ENCODE results near the gene SHC2. TPM values are rescaled to one million over a fixed set of nuclear protein-coding genes. Genes with fewer than 3 reads are reported as not detected.
"Not testable (repeated sequence)": the region's sequence is repeated elsewhere in the genome, so short reads cannot be mapped to it uniquely, and the experiment has no call there.

SHC2 gene
- total and polyA plus RNA-seq, 4 donors: 11.2 to 23.1 (median 14.5) TPM

DNA sequence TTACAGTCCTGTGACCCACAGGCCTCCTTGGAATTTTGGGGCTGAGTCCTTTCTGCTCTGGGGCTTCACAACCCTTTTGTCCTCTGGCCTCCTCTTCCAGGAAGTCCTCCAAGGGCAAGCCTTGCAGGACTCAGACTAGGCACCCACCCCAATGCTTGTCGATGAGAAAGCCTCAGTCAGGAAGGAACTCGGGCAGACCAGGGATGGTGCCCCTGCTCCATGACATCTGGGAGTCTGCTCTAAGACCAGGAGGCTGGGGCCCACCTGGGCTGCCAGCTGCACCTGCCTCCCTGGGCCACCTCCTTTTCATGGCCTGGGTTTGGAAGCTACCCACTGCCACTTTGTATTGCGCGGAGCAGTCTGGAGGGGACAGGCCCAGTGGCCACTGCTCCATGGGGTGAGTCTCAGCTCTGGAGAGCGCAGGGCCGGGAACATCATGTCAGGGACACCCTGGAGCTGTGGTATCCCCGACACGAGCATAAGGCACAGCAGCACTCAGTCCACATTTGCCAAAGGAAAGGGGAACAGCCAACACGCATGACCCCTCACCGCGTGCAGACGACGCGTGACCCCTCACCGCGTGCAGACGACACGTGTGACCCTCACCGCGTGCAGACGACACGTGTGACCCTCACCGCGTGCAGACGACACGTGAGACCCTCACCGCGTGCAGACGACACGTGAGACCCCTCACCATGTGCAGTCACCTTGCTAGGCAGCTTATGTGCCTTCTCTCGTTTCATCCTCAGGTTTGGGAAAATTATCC, 62.7 kb downstream of the SHC2 start:
- ATAC-seq (ENCODE audit: insufficient read depth, low FRiP score) (no peak), DNase-seq (no peak)
- no peak overlapping the region for H3K4me3 ChIP-seq
- H3K27ac ChIP-seq (ENCODE audit: low read depth in 1 of 2, low read length in 1 of 2): no peak overlapping the region
- no peaks in the 10 kb centered on the region for H3K36me3 ChIP-seq (ENCODE audit: control insufficient read depth in 4 of 4, insufficient read depth in 4 of 4, low read length in 4 of 4)
- 92 to 93% methylated on average over 31 of the region's 31 CpGs for WGBS, 2 donors
- H3K9ac ChIP-seq (ENCODE audit: insufficient read depth in 1 of 2, low read length in 2 of 2): no peak overlapping the region
- H3K9me3 ChIP-seq (ENCODE audit: control insufficient read depth in 4 of 4, insufficient read depth in 3 of 4, low read length in 3 of 4): peaks cover 0 to 6% (median 2%) of the 10 kb centered on the region in 4 donors
- H3K4me1 ChIP-seq (ENCODE audit: control insufficient read depth in 5 of 5, insufficient read depth in 5 of 5, low read length in 5 of 5): no peaks in the 10 kb centered on the region
- H3K27me3 ChIP-seq (ENCODE audit: control insufficient read depth in 3 of 3, insufficient read depth in 3 of 3, low read length in 2 of 3): peaks cover 0 to 1% (median 0%) of the 10 kb centered on the region in 3 donors
- TF ChIP-seq, protein P1, sequence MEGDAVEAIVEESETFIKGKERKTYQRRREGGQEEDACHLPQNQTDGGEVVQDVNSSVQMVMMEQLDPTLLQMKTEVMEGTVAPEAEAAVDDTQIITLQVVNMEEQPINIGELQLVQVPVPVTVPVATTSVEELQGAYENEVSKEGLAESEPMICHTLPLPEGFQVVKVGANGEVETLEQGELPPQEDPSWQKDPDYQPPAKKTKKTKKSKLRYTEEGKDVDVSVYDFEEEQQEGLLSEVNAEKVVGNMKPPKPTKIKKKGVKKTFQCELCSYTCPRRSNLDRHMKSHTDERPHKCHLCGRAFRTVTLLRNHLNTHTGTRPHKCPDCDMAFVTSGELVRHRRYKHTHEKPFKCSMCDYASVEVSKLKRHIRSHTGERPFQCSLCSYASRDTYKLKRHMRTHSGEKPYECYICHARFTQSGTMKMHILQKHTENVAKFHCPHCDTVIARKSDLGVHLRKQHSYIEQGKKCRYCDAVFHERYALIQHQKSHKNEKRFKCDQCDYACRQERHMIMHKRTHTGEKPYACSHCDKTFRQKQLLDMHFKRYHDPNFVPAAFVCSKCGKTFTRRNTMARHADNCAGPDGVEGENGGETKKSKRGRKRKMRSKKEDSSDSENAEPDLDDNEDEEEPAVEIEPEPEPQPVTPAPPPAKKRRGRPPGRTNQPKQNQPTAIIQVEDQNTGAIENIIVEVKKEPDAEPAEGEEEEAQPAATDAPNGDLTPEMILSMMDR (IDR thresholded peaks at IDR 0.05; ENCODE audit: control extremely low read depth, extremely low read depth): no peak

DNA sequence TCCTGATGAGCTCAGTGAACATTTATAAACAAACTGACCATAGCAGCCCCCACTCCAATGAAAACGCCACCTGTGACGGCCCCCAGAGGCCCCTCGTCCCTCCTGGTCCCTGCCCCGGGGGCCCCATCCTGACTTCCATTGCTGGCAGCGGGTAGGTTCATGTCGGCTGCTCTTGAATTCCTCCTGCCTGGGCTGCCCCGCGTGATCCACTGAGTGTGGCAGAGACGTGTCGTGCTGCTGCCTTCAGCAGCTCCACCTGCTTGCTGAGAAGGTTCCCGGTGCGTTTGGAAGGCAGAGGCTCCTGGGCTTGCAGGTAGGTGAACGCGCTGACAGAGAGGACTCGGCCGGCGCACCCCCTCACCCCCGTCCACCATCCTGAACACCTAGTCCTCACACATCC, 63.5 kb downstream of the SHC2 start:
- TF ChIP-seq, protein P1 (IDR thresholded peaks at IDR 0.05; ENCODE audit: control extremely low read depth, extremely low read depth): no peak
- DNase-seq (no peak), ATAC-seq (ENCODE audit: insufficient read depth, low FRiP score) (no peak)
- H3K27ac ChIP-seq (ENCODE audit: low read depth in 1 of 2, low read length in 1 of 2): no peak overlapping the region
- no peak overlapping the region for H3K9ac ChIP-seq (ENCODE audit: insufficient read depth in 1 of 2, low read length in 2 of 2)
- WGBS, 2 donors: 68 to 78% methylated on average over 18 of the region's 18 CpGs
- peaks cover 0 to 6% (median 2%) of the 10 kb centered on the region in 4 donors for H3K9me3 ChIP-seq (ENCODE audit: control insufficient read depth in 4 of 4, insufficient read depth in 3 of 4, low read length in 3 of 4)
- no peaks in the 10 kb centered on the region for H3K36me3 ChIP-seq (ENCODE audit: control insufficient read depth in 4 of 4, insufficient read depth in 4 of 4, low read length in 4 of 4)
- no peak overlapping the region for H3K4me3 ChIP-seq
- H3K27me3 ChIP-seq (ENCODE audit: control insufficient read depth in 3 of 3, insufficient read depth in 3 of 3, low read length in 2 of 3): no peaks in the 10 kb centered on the region
- no peaks in the 10 kb centered on the region for H3K4me1 ChIP-seq (ENCODE audit: control insufficient read depth in 5 of 5, insufficient read depth in 5 of 5, low read length in 5 of 5)

DNA sequence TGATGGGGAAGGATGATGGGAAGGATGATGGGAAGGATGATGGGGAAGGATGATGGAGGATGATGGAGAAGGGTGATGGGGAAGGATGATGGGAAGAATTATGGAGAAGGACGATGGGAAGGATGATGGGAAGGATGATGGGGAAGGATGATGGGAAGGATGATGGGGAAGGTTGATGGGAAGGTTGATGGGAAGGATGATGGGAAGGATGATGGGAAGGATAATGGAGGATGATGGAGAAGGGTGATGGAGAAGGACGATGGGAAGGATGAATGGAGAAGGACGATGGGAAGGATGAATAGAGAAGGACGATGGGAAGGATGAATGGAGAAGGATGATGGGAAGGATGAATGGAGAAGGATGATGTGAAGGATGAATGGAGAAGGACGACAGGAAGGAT, 65.4 kb downstream of the SHC2 start:
- 83 to 89% methylated on average over 5 of the region's 5 CpGs for WGBS, 2 donors
- H3K27me3 ChIP-seq (ENCODE audit: control insufficient read depth in 3 of 3, insufficient read depth in 3 of 3, low read length in 2 of 3): no peaks in the 10 kb centered on the region
- no peaks in the 10 kb centered on the region for H3K36me3 ChIP-seq (ENCODE audit: control insufficient read depth in 4 of 4, insufficient read depth in 4 of 4, low read length in 4 of 4)
- H3K27ac ChIP-seq (ENCODE audit: low read depth in 1 of 2, low read length in 1 of 2): no peak overlapping the region
- TF ChIP-seq, protein P1 (IDR thresholded peaks at IDR 0.05; ENCODE audit: control extremely low read depth, extremely low read depth): no peak
- H3K9me3 ChIP-seq (ENCODE audit: control insufficient read depth in 4 of 4, insufficient read depth in 3 of 4, low read length in 3 of 4): peaks cover 0 to 6% (median 2%) of the 10 kb centered on the region in 4 donors
- H3K4me3 ChIP-seq: no peak overlapping the region
- DNase-seq (no peak), ATAC-seq (ENCODE audit: insufficient read depth, low FRiP score) (no peak)
- no peaks in the 10 kb centered on the region for H3K4me1 ChIP-seq (ENCODE audit: control insufficient read depth in 5 of 5, insufficient read depth in 5 of 5, low read length in 5 of 5)
- no peak overlapping the region for H3K9ac ChIP-seq (ENCODE audit: insufficient read depth in 1 of 2, low read length in 2 of 2)

DNA sequence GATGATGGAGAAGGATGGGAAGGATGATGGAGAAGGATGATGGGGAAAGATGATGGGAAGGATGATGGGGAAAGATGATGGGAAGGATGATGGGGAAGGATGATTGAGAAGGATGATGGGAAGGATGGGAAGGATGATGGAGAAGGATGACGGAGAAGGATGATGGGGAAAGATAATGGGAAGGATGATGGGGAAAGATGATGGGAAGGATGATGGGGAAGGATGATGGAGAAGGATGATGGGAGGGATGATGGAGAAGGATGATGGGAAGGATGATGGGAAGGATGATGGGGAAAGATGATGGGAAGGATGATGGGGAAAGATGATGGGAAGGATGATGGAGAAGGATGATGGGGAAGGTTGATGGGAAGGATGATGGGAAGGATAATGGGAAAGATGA, 66.0 kb downstream of the SHC2 start:
- not testable (repeated sequence) for H3K9ac ChIP-seq (ENCODE audit: insufficient read depth in 1 of 2, low read length in 2 of 2); H3K27ac ChIP-seq (ENCODE audit: low read depth in 1 of 2, low read length in 1 of 2); H3K4me3 ChIP-seq; H3K9me3 ChIP-seq (ENCODE audit: control insufficient read depth in 4 of 4, insufficient read depth in 3 of 4, low read length in 3 of 4); ATAC-seq (ENCODE audit: insufficient read depth, low FRiP score); H3K27me3 ChIP-seq (ENCODE audit: control insufficient read depth in 3 of 3, insufficient read depth in 3 of 3, low read length in 2 of 3); H3K36me3 ChIP-seq (ENCODE audit: control insufficient read depth in 4 of 4, insufficient read depth in 4 of 4, low read length in 4 of 4); DNase-seq; H3K4me1 ChIP-seq (ENCODE audit: control insufficient read depth in 5 of 5, insufficient read depth in 5 of 5, low read length in 5 of 5)
- WGBS, 2 donors: 96 to 98% methylated on average over 1 of the region's 1 CpG

DNA sequence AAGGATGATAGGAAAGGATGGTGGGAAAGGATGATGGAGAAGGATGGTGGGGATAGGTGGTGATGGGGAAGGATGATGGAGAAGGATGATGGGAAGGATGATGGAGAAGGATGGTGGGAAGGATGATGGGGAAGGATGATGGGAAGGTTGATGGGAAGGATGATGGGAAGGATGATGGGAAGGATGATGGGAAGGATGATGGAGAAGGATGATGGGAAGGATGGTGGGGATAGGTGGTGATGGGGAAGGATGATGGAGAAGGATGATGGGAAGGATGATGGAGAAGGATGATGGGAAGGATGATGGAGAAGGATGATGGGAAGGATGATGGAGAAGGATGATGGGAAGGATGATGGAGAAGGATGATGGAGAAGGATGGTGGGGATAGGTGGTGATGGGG, 67.3 kb downstream of the SHC2 start:
- not testable (repeated sequence) for ATAC-seq (ENCODE audit: insufficient read depth, low FRiP score); H3K36me3 ChIP-seq (ENCODE audit: control insufficient read depth in 4 of 4, insufficient read depth in 4 of 4, low read length in 4 of 4); DNase-seq; H3K4me1 ChIP-seq (ENCODE audit: control insufficient read depth in 5 of 5, insufficient read depth in 5 of 5, low read length in 5 of 5); H3K27ac ChIP-seq (ENCODE audit: low read depth in 1 of 2, low read length in 1 of 2); H3K9me3 ChIP-seq (ENCODE audit: control insufficient read depth in 4 of 4, insufficient read depth in 3 of 4, low read length in 3 of 4); H3K4me3 ChIP-seq; H3K9ac ChIP-seq (ENCODE audit: insufficient read depth in 1 of 2, low read length in 2 of 2); H3K27me3 ChIP-seq (ENCODE audit: control insufficient read depth in 3 of 3, insufficient read depth in 3 of 3, low read length in 2 of 3)

Data from lung (tissue), 12 donors.